CD4-positive, alpha-beta T cell (primary cell): ENCODE results near the gene TXN. TPM values are rescaled to one million over a fixed set of nuclear protein-coding genes. Genes with fewer than 3 reads are reported as not detected.

ENCODE experiments used
- ATAC-seq: fragments of 200-7000 bp; cut with Tn5 transposase; one replicate; pipeline ENCODE4 v1.10.0; 2022; ENCODE audit warnings: mild to moderate bottlenecking; ENCODE audit not compliant: poor library complexity
- CTCF ChIA-PET: fragments of 350-600 bp; sonication (Branson Sonifier 250); formaldehyde crosslinking; loops from one replicate; lab custom pipeline; 2021; ENCODE audit warnings: antibody characterized with exemption, inconsistent platforms; lab: Charles Lee
- POLR2A ChIA-PET: fragments of 350-600 bp; sonication (Branson Sonifier 250); formaldehyde crosslinking; loops from one replicate; lab custom pipeline; 2021; ENCODE audit warnings: antibody characterized with exemption, inconsistent platforms; lab: Charles Lee
- DNase-seq, 14 experiments: peaks; one replicate each; pipeline ENCODE4 v3.0.0-alpha.2; 2013 to 2020; ENCODE audit warnings: mixed read lengths in 2 of 14
- H3K27ac ChIP-seq, 2 donors: one replicate each; pipeline versions ENCODE4 v1.5.1 to v1.7.0; 2013; ENCODE audit warnings: low read length in 2 of 2, low read depth in 1 of 2, mild to moderate bottlenecking in 1 of 2
- H3K27me3 ChIP-seq, 2 experiments: 1 replicate in 1 of 2; 2 replicates in 1 of 2; pipeline versions ENCODE4 v1.6.1 to v1.7.0; 2013; ENCODE audit warnings: low read length in 2 of 2, control low read depth in 1 of 2, mild to moderate bottlenecking in 1 of 2, moderate library complexity in 1 of 2; ENCODE audit not compliant: insufficient read depth in 2 of 2, control insufficient read depth in 1 of 2
- H3K36me3 ChIP-seq: one replicate; pipeline ENCODE4 v1.6.1; 2013; ENCODE audit warnings: low read length, control low read depth; ENCODE audit not compliant: insufficient read depth
- H3K4me1 ChIP-seq: one replicate; pipeline ENCODE4 v1.6.1; 2013; ENCODE audit warnings: low read length, control low read depth; ENCODE audit not compliant: insufficient read depth
- H3K4me3 ChIP-seq: one replicate; pipeline ENCODE4 v1.5.1; 2013; ENCODE audit warnings: mild to moderate bottlenecking, low read length, moderate library complexity
- H3K9me3 ChIP-seq, 2 experiments: 1 replicate in 1 of 2; 2 replicates in 1 of 2; pipeline versions ENCODE4 v1.6.1 to v1.7.0; 2013; ENCODE audit warnings: low read length in 2 of 2, mild to moderate bottlenecking in 2 of 2, control low read depth in 1 of 2, moderate library complexity in 1 of 2; ENCODE audit not compliant: control insufficient read depth in 1 of 2, insufficient read depth in 1 of 2
- H3K27ac Mint-ChIP-seq: one replicate; pipeline ENCODE4 v1.8.0; 2020; ENCODE audit warnings: mixed read lengths
- H3K27me3 Mint-ChIP-seq: one replicate; pipeline ENCODE4 v1.8.0; 2021; ENCODE audit warnings: mixed read lengths
- H3K36me3 Mint-ChIP-seq: one replicate; pipeline ENCODE4 v1.8.0; 2021; ENCODE audit warnings: low read depth, mixed read lengths
- H3K4me1 Mint-ChIP-seq: one replicate; pipeline ENCODE4 v1.8.0; 2021; ENCODE audit warnings: low read depth, mixed read lengths
- H3K4me3 Mint-ChIP-seq: one replicate; pipeline ENCODE4 v1.8.0; 2020; ENCODE audit warnings: mild to moderate bottlenecking, mixed read lengths
- H3K9me3 Mint-ChIP-seq: one replicate; pipeline ENCODE4 v1.8.0; 2020; ENCODE audit warnings: mixed read lengths
- intact Hi-C, 2 experiments: fragments of 100-400 bp; cut with DNase I in 1 of 2; cut with micrococcal nuclease in 1 of 2; formaldehyde crosslinking; loops; one replicate each; pipeline versions ENCODE4 v1.15.1 to v1.9.0; 2023 to 2025; cut with DNase I, micrococcal nuclease
- total RNA-seq, 174 experiments: library from RNA in 2 of 174; stranded (reverse) in 2 of 174; gene quantifications; one replicate each; pipeline ENCODE4 v1.2.3 and lab custom pipeline; 2021 to 2026
- TF ChIP-seq, protein P1 (sequence below): fragments of 200-600 bp; IDR thresholded peaks from one replicate; pipeline ENCODE4 v1.8.0; 2022; ENCODE audit warnings: antibody characterized with exemption, mild to moderate bottlenecking

Gene TXN
- total RNA-seq, 2 experiments from 2014 or later, result 31.5 to 35.1 TPM

DNA sequence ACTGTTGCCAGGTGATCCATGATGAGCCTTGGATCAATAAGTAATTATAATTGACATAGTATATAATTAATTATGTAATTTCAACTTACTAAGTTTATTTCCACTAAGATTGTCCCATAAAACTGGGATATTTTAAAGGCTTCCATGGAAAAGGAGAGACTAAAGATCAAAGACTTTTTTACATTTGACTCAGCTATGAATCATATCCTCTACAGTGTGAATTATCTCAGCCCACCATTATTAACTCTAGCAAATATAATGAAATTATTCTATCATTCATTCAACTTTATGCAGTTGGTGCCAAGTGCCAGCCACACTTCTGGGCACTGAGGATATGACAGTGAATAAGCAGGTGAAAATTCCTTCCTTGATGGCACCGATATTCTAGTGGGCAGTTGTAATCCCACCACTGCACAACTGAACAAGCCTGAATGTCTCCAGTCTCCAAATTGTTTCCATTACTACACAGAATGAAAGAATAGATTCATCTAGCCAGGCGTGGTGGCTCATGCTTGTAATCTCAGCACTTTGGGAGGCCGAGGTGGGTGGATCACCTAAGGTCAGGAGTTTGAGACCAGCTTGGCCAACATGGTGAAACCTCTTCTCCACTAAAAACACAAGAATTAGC is 21.9 kb upstream of the TXN start:
- ChIA-PET POLR2A (no interaction called here), CTCF (no interaction called here)
- no peak for ATAC-seq
- Histone ChIP-seq H3K27ac (no peak overlapping the region), H3K27me3 (peaks cover 3 to 4% of the 10 kb centered on the region in 2 experiments), H3K9me3 (no peaks in the 10 kb centered on the region), H3K4me1 (no peaks in the 10 kb centered on the region), H3K36me3 (no peaks in the 10 kb centered on the region), H3K4me3 (no peak overlapping the region)
- no peak overlapping the region for H3K4me3 Mint-ChIP-seq
- no peaks in the 10 kb centered on the region for H3K4me1 Mint-ChIP-seq
- no peak for DNase-seq
- H3K9me3 Mint-ChIP-seq, result no peaks in the 10 kb centered on the region
- TF ChIP-seq, protein P1, sequence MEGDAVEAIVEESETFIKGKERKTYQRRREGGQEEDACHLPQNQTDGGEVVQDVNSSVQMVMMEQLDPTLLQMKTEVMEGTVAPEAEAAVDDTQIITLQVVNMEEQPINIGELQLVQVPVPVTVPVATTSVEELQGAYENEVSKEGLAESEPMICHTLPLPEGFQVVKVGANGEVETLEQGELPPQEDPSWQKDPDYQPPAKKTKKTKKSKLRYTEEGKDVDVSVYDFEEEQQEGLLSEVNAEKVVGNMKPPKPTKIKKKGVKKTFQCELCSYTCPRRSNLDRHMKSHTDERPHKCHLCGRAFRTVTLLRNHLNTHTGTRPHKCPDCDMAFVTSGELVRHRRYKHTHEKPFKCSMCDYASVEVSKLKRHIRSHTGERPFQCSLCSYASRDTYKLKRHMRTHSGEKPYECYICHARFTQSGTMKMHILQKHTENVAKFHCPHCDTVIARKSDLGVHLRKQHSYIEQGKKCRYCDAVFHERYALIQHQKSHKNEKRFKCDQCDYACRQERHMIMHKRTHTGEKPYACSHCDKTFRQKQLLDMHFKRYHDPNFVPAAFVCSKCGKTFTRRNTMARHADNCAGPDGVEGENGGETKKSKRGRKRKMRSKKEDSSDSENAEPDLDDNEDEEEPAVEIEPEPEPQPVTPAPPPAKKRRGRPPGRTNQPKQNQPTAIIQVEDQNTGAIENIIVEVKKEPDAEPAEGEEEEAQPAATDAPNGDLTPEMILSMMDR, result no peak
- no peak overlapping the region for H3K27ac Mint-ChIP-seq
- no peaks in the 10 kb centered on the region for H3K36me3 Mint-ChIP-seq
- H3K27me3 Mint-ChIP-seq, result peaks cover 6% of the 10 kb centered on the region
- intact Hi-C loops, result no loop called here

DNA sequence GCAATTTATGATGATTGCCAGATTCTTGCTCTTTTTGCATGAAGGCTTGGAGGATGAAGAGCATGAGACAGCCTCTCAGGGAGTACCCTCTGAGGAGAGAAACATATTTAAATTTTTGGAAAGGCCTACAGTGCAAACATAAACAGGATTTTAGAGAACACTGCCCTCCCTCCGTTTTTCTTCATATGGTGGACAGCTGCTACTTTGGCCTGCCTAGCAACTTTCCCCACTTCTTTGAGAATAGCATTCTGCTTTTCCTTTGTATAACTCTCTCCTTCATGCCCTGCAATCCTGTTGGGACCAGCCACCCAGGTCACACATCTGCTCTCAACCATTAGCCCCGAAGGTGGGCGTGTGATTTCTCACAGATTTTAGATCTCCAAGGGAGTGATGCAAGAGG is 20.5 kb upstream of the TXN start:
- H3K27me3 ChIP-seq, result peaks cover 3 to 4% of the 10 kb centered on the region in 2 experiments
- H3K4me3 Mint-ChIP-seq, result no peak overlapping the region
- no peaks in the 10 kb centered on the region for H3K9me3 Mint-ChIP-seq
- H3K4me3 ChIP-seq, result no peak overlapping the region
- POLR2A ChIA-PET, result no interaction called here
- H3K27ac ChIP-seq, result no peak overlapping the region
- intact Hi-C loops, result no loop called here
- no peak overlapping the region for H3K27ac Mint-ChIP-seq
- peaks cover 4% of the 10 kb centered on the region for H3K27me3 Mint-ChIP-seq
- no peaks in the 10 kb centered on the region for H3K4me1 ChIP-seq
- H3K36me3 Mint-ChIP-seq, result no peaks in the 10 kb centered on the region
- TF ChIP-seq, protein P1, result no peak
- no peaks in the 10 kb centered on the region for H3K9me3 ChIP-seq
- no peaks in the 10 kb centered on the region for H3K36me3 ChIP-seq
- H3K4me1 Mint-ChIP-seq, result no peaks in the 10 kb centered on the region
- CTCF ChIA-PET, result no interaction called here
- ATAC-seq (no peak), DNase-seq (no peak)

DNA sequence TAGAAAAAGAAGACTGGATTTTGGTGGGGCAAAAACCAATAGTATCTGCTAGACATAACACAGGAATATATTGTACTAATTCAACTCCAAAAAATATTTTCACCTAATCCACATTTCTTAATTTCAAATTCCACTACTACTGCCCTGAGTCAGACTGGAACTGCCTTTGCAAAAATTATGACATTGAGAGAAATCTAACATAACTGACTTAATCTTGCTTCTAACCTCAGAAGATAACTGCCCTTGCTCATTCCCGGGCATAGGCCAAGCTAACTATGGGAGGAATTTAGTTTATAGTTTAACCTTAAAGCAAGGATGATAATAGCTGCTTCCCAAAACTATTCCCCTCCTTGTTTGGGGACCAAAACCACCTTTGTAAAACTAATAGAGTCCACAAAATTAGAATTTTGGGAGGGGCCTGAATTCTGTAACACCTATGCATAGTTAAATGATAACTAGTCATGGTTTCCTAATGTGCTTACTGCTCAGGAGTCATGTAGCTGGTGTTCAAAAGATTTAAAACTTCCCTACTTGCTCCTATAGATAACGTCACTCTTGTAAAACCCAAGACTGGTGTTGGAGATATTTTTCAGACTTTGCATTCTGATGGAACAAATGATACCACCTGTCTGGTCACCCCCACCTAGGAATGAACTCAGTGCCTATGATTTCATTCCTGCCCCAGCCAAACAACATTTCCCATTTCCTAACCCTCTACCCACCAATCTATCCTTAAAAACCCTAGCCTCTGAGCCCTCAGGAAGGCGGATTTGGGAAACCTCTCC is 14.1 kb upstream of the TXN start:
- CTCF ChIA-PET, result no interaction called here
- Mint-ChIP-seq H3K36me3 (no peaks in the 10 kb centered on the region), H3K9me3 (no peaks in the 10 kb centered on the region), H3K4me1 (no peaks in the 10 kb centered on the region), H3K27ac (no peak overlapping the region), H3K4me3 (no peak overlapping the region), H3K27me3 (no peaks in the 10 kb centered on the region)
- TF ChIP-seq, protein P1, result no peak
- Histone ChIP-seq H3K4me1 (no peaks in the 10 kb centered on the region), H3K27ac (no peak overlapping the region), H3K4me3 (no peak overlapping the region), H3K27me3 (no peaks in the 10 kb centered on the region), H3K36me3 (no peaks in the 10 kb centered on the region), H3K9me3 (no peaks in the 10 kb centered on the region)
- POLR2A ChIA-PET, result no interaction called here
- intact Hi-C loops, result no loop called here
- ATAC-seq (no peak), DNase-seq (no peak)
